Stimulated activated CD4-positive, alpha-beta T cell treated with anti-CD3 and anti-CD28 coated beads, Interleukin-12 subunit alpha, Interleukin-12 subunit beta, amount 100 ng/mL, for 24 hours (primary cell): ENCODE measurements around the gene ANKIB1.
"Not testable (repeated sequence)": the region's sequence is repeated elsewhere in the genome, so short reads cannot be mapped to it uniquely, and the experiment has no call there.

Experiments used
- DNase-seq, 2 experiments: peaks; one replicate each; pipeline ENCODE4 v3.0.0-alpha.2; 2020; ENCODE audit warnings: low read depth in 2 of 2

ANKIB1 gene

DNA sequence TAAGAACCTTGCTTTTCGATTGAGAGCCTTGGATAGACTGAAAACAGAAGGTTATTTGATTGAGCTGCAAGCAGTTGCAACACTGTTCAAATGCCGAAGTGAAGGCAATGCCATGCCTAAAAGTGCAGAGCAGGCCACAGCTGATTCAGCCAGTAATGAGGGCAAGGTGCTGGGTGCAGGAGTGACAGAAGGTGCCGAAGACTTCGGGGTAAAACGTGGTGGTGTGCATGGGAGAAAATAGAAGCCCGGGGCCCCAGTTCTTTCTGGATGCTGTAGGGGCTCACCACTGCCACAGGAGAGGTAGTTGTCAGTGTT is 157.9 kb downstream of the ANKIB1 start:
- DNase-seq = no peak

- peak in 1 of 2 experiments; percentile 17 for DNase-seq
Observed at GRCh38 chr7:92404170-92404614, 158.4 kb downstream of the ANKIB1 start.

DNA sequence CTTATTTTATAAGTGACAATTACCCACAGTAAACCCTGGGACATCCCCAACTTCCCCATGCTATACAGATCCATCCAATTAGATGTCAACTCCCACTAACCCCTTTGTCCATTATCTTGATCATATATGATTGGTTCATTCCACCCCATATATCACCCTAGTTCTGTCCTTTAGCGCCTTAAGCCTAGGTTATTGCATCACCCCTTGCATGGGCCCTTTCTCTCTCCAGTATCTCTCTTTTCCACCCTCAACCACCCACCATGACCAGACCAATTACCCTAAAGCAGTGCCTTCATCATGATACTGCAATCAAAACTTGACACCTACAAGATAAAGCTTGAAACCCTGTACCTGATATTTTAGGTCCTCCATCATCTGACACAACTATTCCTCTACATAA is 163.6 kb downstream of the ANKIB1 start:
- no peak for DNase-seq

DNA sequence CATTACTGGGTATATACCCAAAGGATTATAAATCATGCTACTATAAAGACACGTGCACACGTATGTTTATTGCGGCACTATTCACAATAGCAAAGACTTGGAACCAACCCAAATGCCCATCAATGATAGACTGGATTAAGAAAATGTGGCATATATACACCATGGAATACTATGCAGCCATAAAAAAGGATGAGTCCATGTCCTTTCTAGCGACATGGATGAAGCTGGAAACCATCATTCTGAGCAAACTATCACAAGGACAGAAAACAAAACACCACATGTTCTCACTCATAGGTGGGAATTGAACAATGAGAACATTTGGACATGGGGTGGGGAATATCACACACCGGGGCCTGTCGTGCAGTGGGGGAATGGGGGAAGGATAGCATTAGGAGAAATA is 164.4 kb downstream of the ANKIB1 start:
- DNase-seq = not testable (repeated sequence)

GRCh38 chr7:92412745-92413144 is 167.0 kb downstream of the ANKIB1 start:
- DNase-seq = no peak

DNA sequence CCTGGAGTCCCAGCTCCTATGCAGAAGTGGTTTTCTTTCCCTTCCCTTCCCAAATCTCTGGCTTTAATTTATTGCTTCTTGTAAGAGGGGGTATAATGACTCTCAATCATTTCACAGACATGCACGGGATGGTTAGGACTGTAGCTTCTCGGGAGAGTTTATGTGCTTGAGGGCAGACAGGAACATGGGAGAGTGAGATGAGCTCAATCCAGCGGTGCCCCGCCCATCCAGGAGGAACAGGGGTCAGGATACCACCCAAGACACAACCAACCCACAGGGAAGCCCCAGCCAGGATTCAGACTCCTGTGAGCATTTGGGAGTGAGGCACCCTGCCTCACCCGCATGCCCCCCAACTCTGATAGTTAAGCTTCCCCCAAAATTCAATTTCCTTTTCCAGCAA is 167.8 kb downstream of the ANKIB1 start:
- no peak for DNase-seq

- no peak for DNase-seq
Observed at GRCh38 chr7:92415225-92415624, 169.5 kb downstream of the ANKIB1 start.

- no peak for DNase-seq
Observed at GRCh38 chr7:92417913-92418312, 172.1 kb downstream of the ANKIB1 start.

GRCh38 chr7:92421676-92422435 is 176.1 kb downstream of the ANKIB1 start:
- no peak for DNase-seq

DNA sequence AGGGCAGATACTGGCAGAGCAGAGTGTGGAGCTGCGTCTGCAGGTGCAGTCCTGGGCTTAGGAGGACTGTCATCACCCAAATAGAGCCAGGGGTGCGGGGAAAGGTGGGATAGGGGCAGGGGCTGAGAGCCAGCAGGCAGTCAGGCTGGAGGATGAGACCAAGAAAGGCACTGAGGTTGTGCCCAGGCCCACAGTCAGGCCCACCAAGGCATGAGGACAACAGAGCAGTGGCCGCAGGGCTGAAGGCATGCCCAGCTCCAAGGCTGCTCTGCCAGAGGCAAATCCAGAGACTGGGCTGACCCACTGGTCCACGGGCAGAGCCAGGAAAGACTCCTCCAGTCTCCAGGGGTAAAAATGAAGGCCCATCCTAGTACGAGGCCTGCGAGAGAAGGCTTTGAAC is 177.2 kb downstream of the ANKIB1 start:
- DNase-seq = no peak

GRCh38 chr7:92423710-92424131 is 177.9 kb downstream of the ANKIB1 start:
- no peak for DNase-seq

DNA sequence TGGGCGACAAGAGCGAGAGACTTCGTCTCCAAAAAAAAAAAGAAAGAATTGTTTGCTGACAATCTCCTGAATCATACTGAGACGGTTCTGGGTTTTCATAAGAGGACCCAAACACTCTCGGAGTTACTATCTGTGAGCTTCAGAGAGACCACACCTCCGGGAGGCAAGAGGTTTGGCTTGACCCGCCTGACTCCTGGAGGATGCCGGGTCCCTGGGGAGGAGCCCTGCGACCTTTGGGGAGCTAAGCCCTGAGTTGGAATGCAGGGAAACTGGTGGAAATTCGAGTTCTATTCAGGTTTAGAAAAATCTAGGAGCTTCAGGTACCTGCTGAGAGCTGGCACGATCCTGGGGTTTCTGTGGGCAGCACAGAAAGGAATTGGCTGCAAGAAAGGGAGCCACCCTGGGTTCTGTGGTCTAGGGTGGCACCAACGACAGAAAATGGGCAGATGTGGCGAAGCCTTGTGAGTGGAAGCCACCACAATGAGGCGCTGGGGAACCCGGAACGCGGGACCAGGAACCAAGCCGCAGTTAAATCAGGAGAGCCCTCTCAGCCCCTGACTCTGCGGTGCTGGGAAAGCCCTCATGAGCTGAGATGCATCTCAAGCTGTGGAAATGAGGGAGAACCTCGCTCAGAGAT is 179.7 kb downstream of the ANKIB1 start:
- no peak for DNase-seq

- DNase-seq = no peak
Observed at GRCh38 chr7:92427193-92427592, 181.4 kb downstream of the ANKIB1 start.

DNA sequence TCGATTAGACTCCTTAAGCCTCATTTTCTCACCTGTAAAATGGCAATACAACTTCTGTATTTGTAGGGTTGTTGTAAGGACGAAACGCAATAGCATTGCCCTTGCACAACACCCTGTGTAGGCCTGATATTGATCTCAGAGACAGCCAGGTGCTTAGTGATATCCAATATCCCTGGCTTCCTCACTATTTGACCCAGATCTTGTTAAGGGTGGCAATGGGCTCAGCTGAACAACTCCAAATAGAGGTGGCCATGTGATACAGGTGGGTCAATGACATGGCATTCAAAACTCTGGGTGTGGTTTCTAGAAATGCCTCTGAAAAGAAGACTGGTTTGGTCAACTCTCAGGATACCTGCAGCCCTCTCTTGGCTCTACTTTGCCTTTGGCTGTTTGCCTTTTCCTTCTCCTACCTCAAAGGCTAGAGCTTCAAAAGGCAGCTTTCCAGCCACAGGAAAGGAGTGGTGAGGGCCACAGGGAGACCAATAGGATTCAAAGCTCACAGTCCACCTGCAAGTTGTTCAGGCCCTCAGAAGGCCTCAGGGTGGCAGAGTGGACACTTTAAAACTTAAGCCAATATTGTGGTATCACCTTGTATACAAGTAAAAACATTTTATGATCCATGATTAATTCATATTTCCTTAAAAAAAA is 186.6 kb downstream of the ANKIB1 start:
- DNase-seq = no peak

GRCh38 chr7:92433019-92433418 is 187.2 kb downstream of the ANKIB1 start:
- no peak for DNase-seq

DNA sequence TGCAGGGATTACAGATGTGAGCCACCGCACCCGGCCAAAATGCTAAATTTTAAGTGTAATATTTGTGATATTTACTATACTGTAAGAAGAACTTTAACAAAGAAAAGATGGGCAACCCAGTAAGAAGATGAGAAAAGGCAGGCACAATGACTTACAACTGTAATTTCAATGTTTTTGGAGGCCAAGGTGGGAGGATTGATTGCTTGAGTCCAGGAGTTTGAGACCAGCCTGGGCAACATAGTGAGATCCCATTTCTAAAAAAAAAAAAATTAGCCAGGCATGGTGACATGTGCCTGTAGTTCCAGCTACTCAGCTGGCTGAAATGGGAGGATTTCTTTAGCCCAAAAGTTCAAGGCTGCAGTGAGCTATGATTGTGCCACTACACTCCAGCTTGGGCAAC is 189.8 kb downstream of the ANKIB1 start:
- no peak for DNase-seq

DNA sequence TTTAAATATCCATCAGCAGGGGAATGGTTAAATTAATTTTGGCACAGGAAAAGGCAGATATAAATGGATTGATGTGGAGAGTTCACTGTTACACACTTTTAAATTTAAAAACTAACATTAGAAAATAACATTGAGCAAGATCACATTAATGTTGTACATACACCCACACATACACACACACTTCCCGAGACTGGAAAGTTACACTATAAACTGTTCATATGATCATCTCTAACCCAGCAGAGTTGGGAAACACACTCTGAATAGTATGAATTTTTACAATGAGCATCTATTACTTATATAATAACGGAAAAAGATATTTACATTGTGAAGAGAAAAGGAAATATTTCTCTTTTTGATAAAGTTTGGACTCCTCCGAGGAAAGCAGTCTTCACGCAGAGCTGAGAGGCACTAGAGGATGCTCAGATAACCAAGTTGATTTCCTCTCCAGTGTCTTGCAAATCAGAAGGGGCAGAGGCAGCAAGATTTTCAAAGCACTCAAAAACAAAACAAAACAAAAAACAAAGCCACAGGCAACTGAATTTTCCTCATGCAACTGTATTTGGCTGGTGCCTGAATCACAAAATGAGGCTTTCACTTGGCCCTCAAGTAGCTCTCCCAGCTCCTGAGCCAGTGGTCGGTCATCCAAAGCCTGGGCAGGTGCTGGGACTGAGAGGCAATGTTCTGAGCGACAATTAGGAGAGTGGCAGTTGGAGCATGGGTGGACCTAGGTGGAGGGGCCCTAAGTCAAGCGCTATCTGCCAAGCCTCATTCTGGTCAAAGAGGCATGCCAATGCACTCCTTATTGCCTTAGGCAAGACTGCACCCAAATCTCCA is 191.1 kb downstream of the ANKIB1 start:
- DNase-seq = no peak

DNA sequence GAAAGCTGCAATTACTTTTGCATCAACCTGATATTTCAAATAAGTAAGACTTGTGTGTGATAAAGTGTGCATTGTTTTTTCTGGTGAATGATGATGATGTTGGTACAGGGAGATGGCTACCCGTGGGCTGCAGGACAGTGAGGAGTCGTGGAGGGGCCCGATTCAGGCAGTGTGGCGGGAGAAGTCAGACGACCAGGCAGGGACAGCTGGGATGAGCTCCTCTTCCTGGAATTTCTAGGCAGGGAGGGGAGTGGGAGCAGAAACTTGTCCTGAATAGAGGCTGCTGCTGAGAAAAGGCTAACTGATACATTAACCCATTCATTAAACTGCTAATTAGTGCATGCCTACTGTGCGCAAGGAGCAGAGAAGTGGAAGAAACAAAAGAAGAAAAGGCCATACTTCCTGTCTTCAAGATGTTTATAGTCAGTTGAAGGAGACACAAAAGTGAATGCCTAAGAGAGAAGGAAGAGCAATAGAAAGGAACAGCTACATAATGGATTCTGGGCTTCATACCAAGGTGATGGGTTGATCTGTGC is 192.2 kb downstream of the ANKIB1 start:
- DNase-seq = no peak

DNA sequence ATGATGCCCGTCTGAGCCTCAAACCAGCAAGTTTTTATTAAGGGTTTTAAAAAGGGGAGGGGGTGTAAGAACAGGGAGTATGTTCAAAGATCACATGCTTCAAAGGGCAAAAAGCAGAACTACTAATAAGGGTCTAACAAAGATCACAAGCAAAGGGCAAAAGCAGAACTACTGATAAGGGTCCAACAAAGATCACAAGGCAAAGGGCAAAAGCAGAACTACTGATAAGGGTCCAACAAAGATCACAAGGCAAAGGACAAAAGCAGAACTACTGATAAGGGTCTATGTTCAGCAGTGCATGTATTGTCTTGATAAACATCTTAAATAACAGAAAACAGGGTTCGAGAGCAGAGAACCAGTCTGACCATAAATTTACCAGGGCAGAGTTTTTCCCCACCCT is 196.9 kb downstream of the ANKIB1 start:
- not testable (repeated sequence) for DNase-seq

DNA sequence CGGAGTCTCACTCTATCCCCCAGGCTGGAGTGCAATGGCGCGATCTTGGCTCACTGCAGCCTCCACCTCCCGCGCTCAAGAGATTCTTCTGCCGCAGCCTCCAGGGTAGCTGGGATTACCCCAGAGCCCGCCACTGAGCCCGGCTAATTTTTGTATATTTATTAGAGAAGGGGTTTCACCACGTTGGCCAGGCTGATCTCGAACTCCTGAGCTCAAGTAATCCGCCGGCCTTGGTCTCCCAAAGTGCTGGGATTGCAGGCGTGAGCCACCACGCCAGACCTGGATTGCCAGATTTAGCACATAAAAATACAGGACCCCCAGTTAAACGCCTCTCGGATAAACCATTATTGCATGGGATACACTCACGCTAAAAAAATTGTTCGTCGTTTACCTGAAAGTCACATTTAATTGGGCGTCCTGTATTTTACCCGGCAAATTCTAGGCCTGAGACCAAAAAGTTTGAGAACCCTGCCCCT is 201.1 kb downstream of the ANKIB1 start:
- DNase-seq = no peak

- DNase-seq = peak; percentile 66 to 71
Observed at GRCh38 chr7:92447345-92448204, 201.8 kb downstream of the ANKIB1 start, which contains the start of gene GATAD1. TSS of gene GATAD1 (plus strand) at chr7:92447482. CDS start at chr7:92447730, 248 bp downstream.
